Measurements from ENCODE around the gene ALKBH6. TPM values are rescaled to one million over a fixed set of nuclear protein-coding genes. Genes with fewer than 3 reads are reported as not detected.

Gene ALKBH6
- total and polyA plus RNA-seq, 9 of the 15 experiments (the other 6 are each of a cell fraction or from before 2014, with no cell fraction given) = 0.67 to 62.0 (median 34.5) TPM

- ChIA-PET CTCF (ENCODE audit: low intra/inter-chr PET ratio) (no interaction called here), POLR2A (interaction anchor here (0.7 to 1.3 kb wide), 2 partner anchors 9 to 650 kb away, joined by 3 read pairs; no protein-coding TSS in a partner anchor)
- FAIRE-seq (no peak), DNase-seq (ENCODE audit: extremely low read depth in 1 of 4, low spot score in 3 of 4) (no peak), ATAC-seq (no peak)
- H3K4me1 ChIP-seq (replicated peaks in 1 of 2; ENCODE audit: control insufficient read depth in 2 of 2, insufficient read depth in 2 of 2, low read length in 2 of 2) = peaks cover 0 to 8% of the 10 kb centered on the region in 2 experiments; a peak in 1 of 5 replicates
- no peak overlapping the region for H3K4me2 ChIP-seq (ENCODE audit: insufficient read depth, low read length)
- no peaks in the 10 kb centered on the region for H3K9me3 ChIP-seq (replicated peaks; ENCODE audit: control insufficient read depth, insufficient read depth, low read depth, low read length)
- H2AFZ ChIP-seq (ENCODE audit: low read depth, low read length) = no peak overlapping the region
- H4K20me1 ChIP-seq (replicated peaks; ENCODE audit: control insufficient read depth, insufficient read depth, low read length) = 0 out of 2 replicates have a peak, but pooled peaks cover 3% of the 10 kb centered on the region
- no peaks in the 10 kb centered on the region for H3K9me1 ChIP-seq (ENCODE audit: control insufficient read depth, insufficient read depth, low read length)
- no peak for TF ChIP-seq HDAC6 (IDR thresholded peaks at IDR 0.05; ENCODE audit: low read depth, low read length)
- TF ChIP-seq FIP1L1 (IDR thresholded peaks at IDR 0.05; ENCODE audit: low read depth, low read length, poor library complexity, severe bottlenecking) = no peak
- no peak for TF ChIP-seq HEY1 (CRISPR knock-in tag; IDR thresholded peaks at IDR 0.05; ENCODE audit: borderline replicate concordance)
- no peak for TF ChIP-seq ARID3B (CRISPR knock-in tag; IDR thresholded peaks at IDR 0.05; ENCODE audit: borderline replicate concordance)
- no peak for TF ChIP-seq CBFA2T2 (conservative IDR thresholded peaks at IDR 0.05)
- no peak for TF ChIP-seq CREB1 (IDR thresholded peaks at IDR 0.05)
- no peak for TF ChIP-seq CREB1 (CRISPR knock-in tag; IDR thresholded peaks at IDR 0.05)
- TF ChIP-seq TAF9B (IDR thresholded peaks at IDR 0.05; ENCODE audit: partially characterized antibody) = no peak
- TF ChIP-seq SMARCA5 (IDR thresholded peaks at IDR 0.05) = no peak
- no peak for TF ChIP-seq HMBOX1 (IDR thresholded peaks at IDR 0.05)
- H3K27ac ChIP-seq (ENCODE audit: extremely low read depth, low read depth, low read length) = no peak overlapping the region
- H3K9ac ChIP-seq (ENCODE audit: insufficient read depth in 1 of 2, low read depth in 2 of 2, low read length in 2 of 2) = no peak overlapping the region
- H3K27me3 ChIP-seq (ENCODE audit: control insufficient read depth in 2 of 2, insufficient read depth in 2 of 2, low read length in 2 of 2) = peaks cover 13 to 51% of the 10 kb centered on the region in 2 experiments; a peak in 4 of 5 replicates
- intact Hi-C loops (cut with micrococcal nuclease) (no loop called here), in situ Hi-C loops (cut with MboI) (no loop called here)
- no TSS peak for BruUV-seq (replicated peaks)
- no peaks in the 10 kb centered on the region for H3K79me2 ChIP-seq (ENCODE audit: control insufficient read depth, insufficient read depth, low read length)
- H3K4me3 ChIP-seq = no peak overlapping the region
- 0% methylated on average over 5 of the region's 5 CpGs for WGBS (ENCODE audit: insufficient coverage, low coverage, missing lambda C conversion rate)
- no peaks in the 10 kb centered on the region for H3K36me3 ChIP-seq (ENCODE audit: control insufficient read depth, insufficient read depth, low read length)
Observed at GRCh38 chr19:35978271-35978670, 35.7 kb downstream of the ALKBH6 start.

Data from K562 (cell line).